GM10266 (cell line): ENCODE measurements around the gene FASN.

ENCODE experiments used
- DNase-seq: peaks from one replicate; pipeline ENCODE4 v3.0.0; 2012; ENCODE audit errors: extremely low spot score
- TF ChIP-seq, protein P1 (sequence below): IDR thresholded peaks from 2 replicates; pipeline ENCODE4 v1.5.1; 2012; ENCODE audit warnings: mild to moderate bottlenecking, low read depth; ENCODE audit not compliant: control insufficient read depth, insufficient read depth; ENCODE audit errors: missing control alignments

Gene FASN

DNA sequence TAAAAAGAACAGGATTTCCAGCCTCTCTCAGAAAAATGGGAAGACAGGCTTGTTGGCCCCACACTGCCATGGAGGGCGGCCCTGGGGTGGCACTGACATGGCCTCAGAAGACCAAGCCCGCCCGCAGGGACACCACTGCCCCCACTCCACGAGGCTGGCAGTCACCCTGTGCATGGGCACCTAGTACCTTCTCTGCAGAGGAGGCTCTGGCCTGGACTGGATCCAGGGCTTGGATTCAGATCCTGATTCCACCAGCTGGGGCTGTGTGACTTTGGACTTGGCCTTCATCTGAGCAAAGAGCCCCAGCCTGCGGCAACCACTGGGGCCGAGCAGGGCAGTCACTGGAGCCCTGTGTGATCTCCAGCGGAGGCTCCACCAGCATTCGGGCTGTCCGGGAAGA lies 16.8 kb upstream of the FASN start:
- TF ChIP-seq, protein P1, sequence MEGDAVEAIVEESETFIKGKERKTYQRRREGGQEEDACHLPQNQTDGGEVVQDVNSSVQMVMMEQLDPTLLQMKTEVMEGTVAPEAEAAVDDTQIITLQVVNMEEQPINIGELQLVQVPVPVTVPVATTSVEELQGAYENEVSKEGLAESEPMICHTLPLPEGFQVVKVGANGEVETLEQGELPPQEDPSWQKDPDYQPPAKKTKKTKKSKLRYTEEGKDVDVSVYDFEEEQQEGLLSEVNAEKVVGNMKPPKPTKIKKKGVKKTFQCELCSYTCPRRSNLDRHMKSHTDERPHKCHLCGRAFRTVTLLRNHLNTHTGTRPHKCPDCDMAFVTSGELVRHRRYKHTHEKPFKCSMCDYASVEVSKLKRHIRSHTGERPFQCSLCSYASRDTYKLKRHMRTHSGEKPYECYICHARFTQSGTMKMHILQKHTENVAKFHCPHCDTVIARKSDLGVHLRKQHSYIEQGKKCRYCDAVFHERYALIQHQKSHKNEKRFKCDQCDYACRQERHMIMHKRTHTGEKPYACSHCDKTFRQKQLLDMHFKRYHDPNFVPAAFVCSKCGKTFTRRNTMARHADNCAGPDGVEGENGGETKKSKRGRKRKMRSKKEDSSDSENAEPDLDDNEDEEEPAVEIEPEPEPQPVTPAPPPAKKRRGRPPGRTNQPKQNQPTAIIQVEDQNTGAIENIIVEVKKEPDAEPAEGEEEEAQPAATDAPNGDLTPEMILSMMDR = no peak
- no peak for DNase-seq

DNA sequence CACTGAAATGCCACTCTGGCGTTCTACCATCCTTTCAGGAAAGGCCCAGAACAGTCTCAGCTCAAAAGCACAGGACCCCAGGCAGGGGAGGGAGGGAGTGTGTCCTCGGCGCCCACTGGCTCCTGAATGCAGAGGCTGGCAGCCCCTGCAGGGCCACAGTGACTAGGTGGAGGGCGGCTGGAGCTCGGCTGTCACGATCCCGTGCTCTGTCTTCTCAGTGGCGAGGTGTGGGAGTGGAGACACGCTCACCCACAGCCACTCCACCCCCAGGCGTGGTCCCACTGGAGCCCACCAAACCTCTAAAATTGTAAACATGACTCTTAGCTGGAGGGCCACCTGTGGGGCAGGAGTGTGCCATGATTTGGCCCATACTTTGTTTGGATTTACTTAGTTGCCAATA lies 16.4 kb upstream of the FASN start:
- DNase-seq = no peak
- TF ChIP-seq, protein P1 = no peak

DNA sequence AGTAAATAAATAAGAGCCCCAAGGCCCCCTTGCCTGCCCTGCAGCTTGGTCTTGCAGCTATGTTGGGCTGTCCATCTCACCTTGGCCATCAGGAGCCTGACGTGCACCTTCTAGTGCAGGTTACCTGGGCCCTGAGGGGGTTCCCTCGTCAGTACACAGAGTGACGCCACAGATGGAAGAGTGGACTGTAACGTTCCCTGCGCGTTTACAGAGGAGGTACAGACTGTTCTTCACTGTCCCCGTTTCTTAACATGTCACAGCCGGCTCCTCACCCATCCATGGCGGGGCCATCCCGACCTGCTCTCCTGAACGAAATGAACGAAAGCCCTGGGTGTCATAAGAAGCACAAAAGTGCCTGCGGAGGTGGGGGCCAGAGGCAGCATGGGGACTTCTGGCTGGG lies 15.9 kb upstream of the FASN start:
- TF ChIP-seq, protein P1 = no peak
- no peak for DNase-seq

- no peak for DNase-seq
- TF ChIP-seq, protein P1 = no peak
These were observed 15.4 kb upstream of the FASN start for GRCh38 chr17:82113422-82113821.

GRCh38 chr17:82112914-82113311 lies 14.9 kb upstream of the FASN start:
- TF ChIP-seq, protein P1 = no peak

GRCh38 chr17:82112181-82112913 lies 14.3 kb upstream of the FASN start:
- TF ChIP-seq, protein P1 = no peak
- DNase-seq = no peak

More at GRCh38 chr17:82112914-82113311, 14.9 kb upstream of the FASN start:
- DNase-seq = no peak

- TF ChIP-seq, protein P1 = no peak
- DNase-seq = no peak
These were observed 12.3 kb upstream of the FASN start for GRCh38 chr17:82110298-82110697.
